T-helper 22 cell (primary cell): ENCODE results near the gene CTSE.
A peak's percentile ranks its signal among the peaks of the same experiment; 100 is the strongest.

Experiments used
- DNase-seq: peaks from one replicate; pipeline ENCODE4 v3.0.0-alpha.2; 2020; ENCODE audit warnings: low read depth

CTSE gene

GRCh38 chr1:205991237-205991636, 32.5 kb downstream of the CTSE start:
- DNase-seq: no peak

DNA sequence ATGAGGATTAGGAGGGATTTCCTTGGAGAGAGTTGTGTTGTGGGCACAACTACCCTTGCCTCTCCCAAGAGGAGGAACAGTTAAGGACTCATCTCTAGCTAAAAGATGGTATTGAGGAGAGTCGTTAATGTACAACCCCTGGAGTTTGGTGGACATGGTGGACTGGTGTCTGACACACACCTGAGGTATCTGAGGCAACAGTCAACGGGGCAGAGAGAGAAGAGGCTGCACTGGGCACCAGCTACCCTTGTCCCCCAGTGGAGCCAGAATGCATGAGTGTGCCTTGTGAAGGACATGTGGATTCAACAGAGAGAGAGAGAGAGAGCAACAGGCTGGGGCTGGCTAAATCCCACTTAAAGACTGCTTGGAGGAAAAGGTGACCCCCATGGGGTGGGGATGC, 33.5 kb downstream of the CTSE start:
- no peak for DNase-seq

DNA sequence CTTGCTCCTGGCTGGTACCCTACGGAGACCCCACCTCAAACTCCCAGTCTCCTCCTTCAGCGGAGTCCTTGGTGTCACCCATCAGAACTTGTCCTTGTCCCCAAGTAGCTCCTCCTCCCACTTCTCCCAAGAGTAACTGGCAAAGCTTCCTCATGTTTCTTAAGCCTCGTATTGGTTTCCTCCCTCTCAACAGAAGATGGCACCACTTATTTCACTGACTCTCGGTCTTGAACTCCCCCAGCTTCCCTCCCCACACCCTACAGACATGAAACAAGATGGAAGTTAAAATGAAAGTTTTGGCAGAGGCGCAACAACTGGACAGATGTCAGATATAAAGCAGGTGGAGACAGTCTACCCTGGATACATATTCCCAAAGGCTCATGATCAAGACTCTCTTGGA, 33.9 kb downstream of the CTSE start:
- DNase-seq: no peak

GRCh38 chr1:205988585-205988995, 35.1 kb downstream of the CTSE start:
- DNase-seq: no peak

- no peak for DNase-seq
These were observed 36.8 kb downstream of the CTSE start for GRCh38 chr1:205986861-205987260.

- no peak for DNase-seq
These were observed 37.4 kb downstream of the CTSE start for GRCh38 chr1:205986292-205986691.

GRCh38 chr1:205985330-205986005, 38.2 kb downstream of the CTSE start:
- DNase-seq: no peak

- DNase-seq: no peak
These were observed 39.6 kb downstream of the CTSE start for GRCh38 chr1:205983925-205984725.

- no peak for DNase-seq
These were observed 42.4 kb downstream of the CTSE start for GRCh38 chr1:205981257-205981656.

DNA sequence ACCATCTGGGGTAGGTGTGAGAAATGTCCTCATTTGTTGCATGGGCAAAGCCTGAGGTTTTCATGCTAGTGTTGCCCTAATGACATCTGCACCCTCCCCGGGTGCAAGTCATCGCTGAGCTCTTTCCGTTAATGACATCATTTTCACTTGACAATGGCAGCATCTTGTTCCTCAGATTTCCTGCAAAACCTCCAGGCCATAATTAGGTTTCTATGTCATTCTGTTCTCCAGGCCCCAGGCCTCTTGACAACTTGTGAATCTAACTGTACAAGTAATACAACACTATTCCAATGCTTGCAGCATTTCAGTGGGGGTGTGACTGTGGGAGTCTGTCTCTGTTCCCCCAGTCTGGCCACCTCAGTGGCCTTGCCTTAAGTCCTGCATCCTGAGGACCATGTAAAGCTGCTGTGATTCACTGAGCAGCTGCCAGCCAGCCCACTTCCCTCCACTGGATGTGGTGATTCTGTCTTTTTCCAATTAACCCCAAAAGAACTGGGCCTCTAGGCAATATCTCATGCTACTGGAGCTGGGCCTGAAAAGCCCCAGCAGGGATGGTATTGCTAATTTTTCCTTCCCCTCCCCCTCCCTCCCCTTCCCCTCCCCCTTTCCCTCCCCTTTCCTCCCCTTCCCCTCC, 43.3 kb downstream of the CTSE start:
- DNase-seq: no peak

- no peak for DNase-seq
These were observed 44.4 kb downstream of the CTSE start for GRCh38 chr1:205979301-205979700.

GRCh38 chr1:205978676-205979075, 45.0 kb downstream of the CTSE start:
- no peak for DNase-seq

DNA sequence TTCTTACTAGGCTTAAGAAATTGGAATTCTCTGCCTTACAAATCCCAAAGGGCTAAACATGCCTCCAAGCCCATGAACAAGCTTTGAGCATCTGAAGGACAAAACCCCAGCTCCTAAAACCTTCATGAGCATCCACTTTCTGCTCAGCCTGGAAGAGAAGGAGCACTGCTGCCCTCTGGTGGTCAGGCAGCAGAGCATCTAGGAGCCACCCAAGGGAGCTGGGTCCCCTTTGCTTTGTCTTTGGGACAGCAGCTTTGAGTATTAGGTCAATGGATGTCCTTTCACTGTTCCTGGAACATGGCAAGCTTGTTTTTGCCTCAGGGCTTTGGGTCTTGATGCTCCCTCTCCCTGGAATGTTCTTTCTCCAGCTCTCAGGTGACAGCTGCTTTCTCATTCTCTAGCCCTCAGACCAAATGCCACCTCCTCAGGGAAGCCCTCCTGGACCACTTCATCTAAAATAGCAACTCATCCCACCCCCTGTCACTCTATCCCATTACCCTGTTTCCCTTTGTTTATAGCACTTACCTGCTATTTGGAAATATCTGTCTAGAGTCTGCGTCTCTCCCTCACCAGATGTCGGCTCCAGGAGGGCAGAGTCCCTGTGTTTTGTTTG, 46.2 kb downstream of the CTSE start:
- peak; percentile 27 for DNase-seq

DNA sequence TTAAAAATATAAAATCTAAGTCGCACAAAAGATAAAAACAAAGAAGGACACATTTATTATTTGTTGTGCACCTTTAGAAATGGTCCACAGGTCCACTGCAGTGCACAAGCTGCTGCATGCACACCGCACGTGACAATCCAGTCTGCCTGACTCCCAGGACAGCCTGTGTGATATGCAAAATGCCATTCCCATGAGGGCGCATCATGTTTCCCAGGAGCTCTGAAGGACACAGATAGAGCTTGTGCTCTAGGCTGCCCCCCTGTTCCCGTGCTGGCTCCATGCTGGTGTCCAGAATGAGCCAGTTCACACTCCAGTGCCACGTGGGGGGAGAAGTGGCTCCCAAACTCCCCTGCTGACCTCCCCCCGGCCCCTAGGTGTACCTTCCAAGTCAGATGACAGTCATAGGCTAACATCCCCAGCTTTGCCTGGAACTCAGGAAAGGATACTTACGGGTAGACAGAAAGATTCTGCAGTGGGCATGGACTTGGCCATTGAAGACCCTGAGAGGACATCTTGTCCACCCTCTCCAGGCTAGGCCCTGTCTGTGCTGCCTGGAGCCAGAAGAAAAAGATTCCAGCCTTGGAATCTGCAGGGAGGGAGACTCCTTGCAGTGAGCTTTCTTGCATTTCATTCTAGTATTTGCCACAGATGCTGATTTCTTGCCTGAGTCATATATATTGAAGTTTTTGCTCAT, 46.8 kb downstream of the CTSE start:
- no peak for DNase-seq

DNA sequence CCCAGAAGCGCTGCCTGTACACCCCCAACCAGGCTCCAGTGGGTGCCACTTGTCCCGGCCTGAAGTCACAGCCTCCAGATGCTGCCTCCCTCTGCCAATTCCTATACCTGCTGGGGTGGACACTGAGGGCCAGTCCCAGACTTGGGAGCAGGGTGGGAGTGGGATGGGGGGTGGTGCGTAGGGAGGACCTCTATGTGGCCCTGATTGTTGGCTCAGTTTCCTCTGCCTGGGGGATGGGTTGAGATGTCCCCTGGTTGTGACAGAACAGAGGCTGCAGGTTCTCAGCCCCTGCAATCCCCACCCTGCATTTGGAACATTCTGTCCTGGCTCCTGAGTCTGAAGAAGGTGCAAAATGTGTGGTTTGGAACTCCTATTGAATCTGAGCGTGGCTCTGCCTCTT, 47.7 kb downstream of the CTSE start:
- DNase-seq: no peak

DNA sequence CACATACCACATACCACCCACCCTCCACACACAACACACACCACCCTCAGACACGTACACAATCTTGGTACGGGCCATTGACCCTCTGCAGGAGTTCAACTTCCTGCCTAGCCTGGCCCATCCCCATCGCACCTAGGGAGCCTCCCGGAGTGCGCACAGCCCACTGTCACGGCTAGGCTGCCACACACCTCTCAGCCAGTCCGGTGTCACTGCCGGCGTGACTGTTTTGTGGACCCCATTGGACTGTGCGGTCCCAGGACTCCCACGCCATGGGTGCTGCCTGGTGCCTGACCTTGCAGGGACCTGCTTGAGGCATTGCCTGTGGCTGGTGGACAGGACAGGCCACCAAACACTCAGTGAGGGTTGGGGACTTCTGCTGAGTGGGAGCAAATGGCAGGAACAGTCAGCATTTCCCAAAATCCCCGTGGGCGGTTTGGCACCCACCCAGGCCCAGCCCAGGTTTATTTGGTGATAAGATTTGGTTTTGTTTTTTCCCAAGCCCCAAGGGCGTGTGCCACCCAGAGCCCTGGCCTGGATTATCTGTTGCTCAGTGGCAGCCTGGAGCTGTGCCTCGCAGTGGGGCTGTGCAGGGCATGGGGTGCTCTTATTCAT, 48.2 kb downstream of the CTSE start:
- no peak for DNase-seq

GRCh38 chr1:205974712-205975111, 49.0 kb downstream of the CTSE start:
- no peak for DNase-seq

GRCh38 chr1:205973377-205974232, 50.1 kb downstream of the CTSE start:
- DNase-seq: no peak

DNA sequence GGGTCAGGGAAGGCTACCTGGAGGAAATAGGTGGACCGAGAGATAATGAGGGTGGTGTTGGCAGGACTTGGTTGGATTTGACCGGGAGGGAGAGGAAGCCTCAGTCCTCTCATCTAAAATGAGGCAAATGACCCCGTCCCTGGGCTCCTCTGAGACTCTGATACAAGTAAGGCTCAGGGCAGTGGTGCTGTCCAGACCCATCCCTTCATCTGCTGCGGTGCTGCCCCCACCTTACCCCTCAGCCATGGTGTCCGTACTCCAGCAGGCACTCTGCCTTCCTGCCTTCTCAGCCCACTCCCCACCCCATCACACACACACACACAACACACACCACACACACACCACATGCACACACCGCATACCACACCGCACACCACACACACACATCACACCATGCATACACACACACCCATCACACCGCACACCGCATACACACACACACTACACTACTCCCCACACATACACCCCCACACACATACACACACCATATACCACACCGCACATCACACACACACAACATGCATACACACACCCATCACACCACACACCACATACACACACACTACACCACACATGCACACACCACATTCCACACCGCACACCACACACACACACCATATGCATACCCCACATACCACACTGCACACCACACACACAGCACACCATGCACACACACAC, 51.1 kb downstream of the CTSE start:
- no peak for DNase-seq

- no peak for DNase-seq
These were observed 51.6 kb downstream of the CTSE start for GRCh38 chr1:205972081-205972480.
